ENCODE measurements around the gene TMEM14A.

DNA sequence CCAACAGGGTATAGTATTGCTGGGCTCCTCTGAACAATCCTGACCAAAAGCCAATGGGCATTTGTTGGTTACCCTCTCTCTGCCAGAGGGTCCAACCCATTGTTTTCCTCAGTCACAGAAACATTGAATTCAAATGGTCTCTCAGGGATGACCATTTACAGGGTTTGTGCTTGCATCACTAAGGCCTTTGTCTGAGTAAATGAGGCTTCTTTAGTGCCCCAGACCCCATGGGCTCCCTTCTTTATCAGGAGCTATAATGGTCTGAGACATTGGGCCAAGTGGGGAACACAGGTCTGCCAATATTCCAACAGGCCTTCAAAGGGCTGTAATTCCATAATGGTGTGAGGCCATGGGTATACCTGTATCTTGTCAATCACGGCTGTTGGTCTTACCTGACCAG, 65.2 kb downstream of the TMEM14A start:
- TF ChIP-seq, protein P1, sequence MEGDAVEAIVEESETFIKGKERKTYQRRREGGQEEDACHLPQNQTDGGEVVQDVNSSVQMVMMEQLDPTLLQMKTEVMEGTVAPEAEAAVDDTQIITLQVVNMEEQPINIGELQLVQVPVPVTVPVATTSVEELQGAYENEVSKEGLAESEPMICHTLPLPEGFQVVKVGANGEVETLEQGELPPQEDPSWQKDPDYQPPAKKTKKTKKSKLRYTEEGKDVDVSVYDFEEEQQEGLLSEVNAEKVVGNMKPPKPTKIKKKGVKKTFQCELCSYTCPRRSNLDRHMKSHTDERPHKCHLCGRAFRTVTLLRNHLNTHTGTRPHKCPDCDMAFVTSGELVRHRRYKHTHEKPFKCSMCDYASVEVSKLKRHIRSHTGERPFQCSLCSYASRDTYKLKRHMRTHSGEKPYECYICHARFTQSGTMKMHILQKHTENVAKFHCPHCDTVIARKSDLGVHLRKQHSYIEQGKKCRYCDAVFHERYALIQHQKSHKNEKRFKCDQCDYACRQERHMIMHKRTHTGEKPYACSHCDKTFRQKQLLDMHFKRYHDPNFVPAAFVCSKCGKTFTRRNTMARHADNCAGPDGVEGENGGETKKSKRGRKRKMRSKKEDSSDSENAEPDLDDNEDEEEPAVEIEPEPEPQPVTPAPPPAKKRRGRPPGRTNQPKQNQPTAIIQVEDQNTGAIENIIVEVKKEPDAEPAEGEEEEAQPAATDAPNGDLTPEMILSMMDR (IDR thresholded peaks at IDR 0.05): no peak
- TF ChIP-seq POLR2A (IDR thresholded peaks at IDR 0.05): no peak
